OCI-LY3 (cell line): ENCODE results near the gene TSTD2.

Experiments used
- H2AFZ ChIP-seq: fragments of 200-600, 300-600 bp; shearing (Covaris generic); 2 replicates; pipeline ENCODE4 v1.6.0; 2014; ENCODE audit warnings: antibody characterized with exemption, low read depth, low read length
- H3K27ac ChIP-seq: fragments of 200-600, 300-600 bp; sonication (generic); 2 replicates; pipeline ENCODE4 v1.5.1; 2014; ENCODE audit warnings: mild to moderate bottlenecking, low read length, moderate library complexity, mixed read lengths
- H3K27me3 ChIP-seq: fragments of 200-600, 300-600 bp; sonication (generic); 2 replicates; pipeline ENCODE4 v1.6.1; 2014; ENCODE audit warnings: low read depth, low read length, mixed read lengths
- H3K36me3 ChIP-seq: fragments of 200-600, 300-600 bp; sonication (generic); replicated peaks from 2 replicates; pipeline ENCODE3; 2014; ENCODE audit warnings: low read depth, low read length, mixed read lengths
- H3K4me1 ChIP-seq: fragments of 300-600, 200-600 bp; sonication (generic); 2 replicates; pipeline ENCODE4 v1.6.1; 2014; ENCODE audit warnings: low read length, mixed read lengths
- H3K4me2 ChIP-seq: fragments of 200-600, 300-600 bp; sonication (generic); 2 replicates; pipeline ENCODE4 v1.6.1; 2014; ENCODE audit warnings: low read length, mixed read lengths
- H3K4me3 ChIP-seq: fragments of 300-600, 200-600 bp; sonication (generic); 2 replicates; pipeline ENCODE4 v1.5.1; 2014; ENCODE audit warnings: antibody characterized with exemption, mild to moderate bottlenecking, low read length, moderate library complexity
- H3K79me2 ChIP-seq: fragments of 300-600, 200-600 bp; shearing (Covaris generic); 2 replicates; pipeline ENCODE4 v1.6.1; 2014; ENCODE audit warnings: mild to moderate bottlenecking, low read length, mixed read lengths
- H3K9ac ChIP-seq: fragments of 300-600, 200-600 bp; shearing (Covaris generic); 2 replicates; pipeline ENCODE4 v1.6.0; 2014; ENCODE audit warnings: mild to moderate bottlenecking, low read length, moderate library complexity
- H3K9me3 ChIP-seq: fragments of 200-600, 300-600 bp; shearing (Covaris generic); 2 replicates; pipeline ENCODE4 v1.6.1; 2014; ENCODE audit warnings: low read length, mixed read lengths; ENCODE audit not compliant: insufficient read depth
- H4K20me1 ChIP-seq: fragments of 200-600, 300-600 bp; sonication (generic); 2 replicates; pipeline ENCODE4 v1.6.1; 2016; ENCODE audit warnings: low read length, mixed read lengths; ENCODE audit not compliant: insufficient read depth
- CTCF ChIP-seq: fragments of 200-600, 300-600 bp; sonication (generic); IDR thresholded peaks from 2 replicates; pipeline ENCODE4 v1.5.1; 2014; ENCODE audit warnings: antibody characterized with exemption, low read length, low read depth
- EZH2phosphoT487 ChIP-seq: fragments of 200-600 bp; shearing (Covaris generic); IDR thresholded peaks from 2 replicates; pipeline ENCODE4 v1.6.1; 2018; ENCODE audit warnings: antibody characterized with exemption, mixed run types, low read depth

TSTD2 gene

GRCh38 chr9:97599314-97599846 is 33.8 kb downstream of the TSTD2 start:
- Histone ChIP-seq H3K9me3 (no peaks in the 10 kb centered on the region), H3K27me3 (no peaks in the 10 kb centered on the region), H2AFZ (no peak overlapping the region)

GRCh38 chr9:97598461-97599288 is 34.5 kb downstream of the TSTD2 start:
- Histone ChIP-seq H3K27me3 (no peaks in the 10 kb centered on the region), H3K9me3 (no peaks in the 10 kb centered on the region), H3K27ac (no peak overlapping the region), H3K4me2 (peak overlapping the region; percentile 64), H3K36me3 (peaks cover 16% of the 10 kb centered on the region), H3K4me1 (peaks cover 3% of the 10 kb centered on the region; the same call in 1 of the 2 replicates), H2AFZ (peak overlapping the region; percentile 68; the same call in 1 of the 2 replicates), H3K79me2 (no peaks in the 10 kb centered on the region), H3K4me3 (peak overlapping the region; percentile 49), H3K9ac (peak overlapping the region; percentile 23; the same call in 1 of the 2 replicates), H4K20me1 (no peaks in the 10 kb centered on the region)
- TF ChIP-seq CTCF: peak; percentile 81
- TF ChIP-seq EZH2phosphoT487: no peak

More at GRCh38 chr9:97599314-97599846, 33.8 kb downstream of the TSTD2 start:
- no peak overlapping the region for H3K27ac ChIP-seq
- no peak overlapping the region for H3K4me3 ChIP-seq
- H3K9ac ChIP-seq: no peak overlapping the region
- no peak for TF ChIP-seq EZH2phosphoT487
- no peak for TF ChIP-seq CTCF
- no peaks in the 10 kb centered on the region for H3K79me2 ChIP-seq
- peaks cover 3% of the 10 kb centered on the region; the same call in 1 of the 2 replicates for H3K4me1 ChIP-seq
- H3K36me3 ChIP-seq: peaks cover 20% of the 10 kb centered on the region
- no peaks in the 10 kb centered on the region for H4K20me1 ChIP-seq
- no peak overlapping the region for H3K4me2 ChIP-seq

- Histone ChIP-seq H3K9me3 (no peaks in the 10 kb centered on the region), H3K4me3 (no peak overlapping the region), H3K4me2 (no peak overlapping the region), H3K27ac (no peak overlapping the region), H3K36me3 (peaks cover 9% of the 10 kb centered on the region), H3K4me1 (peaks cover 3% of the 10 kb centered on the region; the same call in 1 of the 2 replicates), H3K79me2 (no peaks in the 10 kb centered on the region), H3K9ac (no peak overlapping the region), H2AFZ (no peak overlapping the region), H4K20me1 (no peaks in the 10 kb centered on the region), H3K27me3 (no peaks in the 10 kb centered on the region)
- TF ChIP-seq CTCF (no peak), EZH2phosphoT487 (no peak)
Observed at GRCh38 chr9:97596906-97597305, 36.3 kb downstream of the TSTD2 start.

GRCh38 chr9:97594381-97594921 is 38.7 kb downstream of the TSTD2 start:
- Histone ChIP-seq H3K79me2 (no peaks in the 10 kb centered on the region), H3K27ac (no peak overlapping the region), H3K4me2 (no peak overlapping the region), H3K9me3 (no peaks in the 10 kb centered on the region), H2AFZ (no peak overlapping the region), H3K9ac (no peak overlapping the region), H3K36me3 (no peaks in the 10 kb centered on the region), H3K4me3 (no peak overlapping the region), H4K20me1 (no peaks in the 10 kb centered on the region), H3K27me3 (no peaks in the 10 kb centered on the region), H3K4me1 (peaks cover 9% of the 10 kb centered on the region)
- TF ChIP-seq EZH2phosphoT487 (no peak), CTCF (no peak)
